ENCODE results near the gene TXNDC11.

TXNDC11 gene

DNA sequence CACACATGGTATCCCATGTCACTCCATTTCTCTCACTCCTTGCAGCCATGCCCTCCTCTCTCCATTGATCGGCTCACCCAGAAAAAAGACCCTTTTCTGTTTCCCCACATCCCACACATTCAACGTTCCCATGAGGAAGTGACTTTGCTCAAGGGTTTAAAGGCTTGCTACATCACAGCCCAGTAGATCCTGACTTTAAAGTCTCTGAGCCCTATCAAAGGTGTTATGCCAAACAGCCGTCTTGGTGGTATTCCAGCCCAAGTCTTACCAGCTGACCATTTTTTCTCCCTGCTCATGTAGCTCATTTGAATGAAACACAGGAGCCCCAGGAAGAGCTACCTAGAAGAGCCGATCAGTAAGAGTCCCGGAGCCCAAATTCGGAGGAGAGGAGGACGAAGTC, 7.4 kb upstream of the TXNDC11 start:
- no peak for DNase-seq (ENCODE audit: low spot score)

DNA sequence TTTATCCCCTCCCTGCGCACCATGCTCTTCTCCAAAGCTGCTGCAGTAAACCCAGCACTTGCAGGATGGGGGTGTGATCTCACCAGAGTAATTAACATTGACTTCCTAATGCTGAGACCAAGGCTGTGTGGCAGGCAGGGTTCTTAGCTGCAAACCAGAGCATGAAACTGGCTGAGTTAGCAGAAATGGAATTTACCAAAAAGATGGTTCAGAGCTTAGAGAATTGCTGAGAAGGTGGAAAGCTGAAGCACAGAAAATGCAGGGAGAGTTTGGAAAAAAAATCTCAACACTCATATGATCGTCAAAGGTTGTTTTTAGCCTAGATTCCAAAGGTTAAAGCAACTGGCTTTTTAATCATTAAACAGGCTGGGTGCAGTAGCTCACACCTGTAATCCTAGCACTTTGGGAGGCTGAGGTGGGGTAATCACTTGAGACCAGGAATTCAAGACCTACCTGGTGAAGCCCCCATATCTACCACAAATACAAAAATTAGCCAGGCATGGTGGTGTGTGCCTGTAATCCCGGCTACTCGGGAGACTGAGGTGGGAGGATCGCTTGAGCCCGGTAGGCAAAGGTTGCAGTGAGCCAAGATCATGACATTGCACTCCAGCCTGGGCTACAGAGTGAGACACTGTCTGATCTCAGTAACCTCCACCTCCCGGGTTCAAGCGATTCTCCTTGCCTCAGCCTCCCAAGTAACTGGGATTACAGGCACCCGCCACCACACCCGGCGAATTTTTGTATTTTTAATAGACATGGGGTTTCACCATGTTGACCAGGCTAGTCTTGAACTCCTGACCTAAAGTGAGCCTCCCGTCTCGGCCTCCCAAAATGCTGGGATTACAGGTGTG, 6.0 kb upstream of the TXNDC11 start:
- no peak for DNase-seq (ENCODE audit: low spot score)

DNA sequence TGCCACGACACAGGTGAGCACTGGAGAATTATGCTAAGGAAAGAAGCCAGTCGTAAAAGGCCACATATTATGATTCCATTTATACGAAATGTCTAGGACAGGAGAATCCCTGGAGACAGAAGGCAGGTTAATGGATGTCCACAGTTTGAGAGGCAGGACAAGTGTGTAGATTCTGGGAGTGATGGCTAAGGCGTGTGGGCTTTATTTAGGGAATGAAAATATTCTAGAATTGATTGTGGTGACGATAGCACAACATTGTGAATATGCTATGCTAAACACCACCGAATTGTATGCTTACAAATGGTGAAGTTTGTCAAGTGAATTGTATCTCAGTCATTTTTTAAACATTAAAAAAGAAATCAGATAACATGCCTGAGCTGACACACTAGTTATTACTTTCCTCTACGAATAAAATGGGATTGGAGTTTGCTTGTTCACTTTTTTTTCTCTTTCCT, 5.3 kb upstream of the TXNDC11 start:
- no peak for DNase-seq (ENCODE audit: low spot score)

DNA sequence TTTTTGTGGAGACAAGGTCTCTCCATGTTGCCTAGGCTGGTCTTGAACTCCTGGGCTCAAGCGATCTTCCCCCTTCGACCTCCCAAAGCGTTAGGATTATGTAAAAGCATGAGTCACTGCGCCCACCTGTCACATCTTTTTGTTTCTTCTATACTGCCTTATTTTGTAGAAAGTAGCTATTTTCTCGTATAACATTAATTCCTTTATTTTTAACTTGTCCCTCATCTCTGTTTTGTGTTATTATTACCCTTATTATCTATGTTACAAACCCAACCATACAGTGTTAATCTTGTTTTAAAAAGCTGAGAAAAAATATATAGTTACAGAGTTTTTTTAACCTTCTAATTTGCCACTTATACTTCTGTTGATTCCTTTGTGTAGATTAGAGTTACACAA, 1.4 kb upstream of the TXNDC11 start:
- DNase-seq (ENCODE audit: low spot score) = no peak

DNA sequence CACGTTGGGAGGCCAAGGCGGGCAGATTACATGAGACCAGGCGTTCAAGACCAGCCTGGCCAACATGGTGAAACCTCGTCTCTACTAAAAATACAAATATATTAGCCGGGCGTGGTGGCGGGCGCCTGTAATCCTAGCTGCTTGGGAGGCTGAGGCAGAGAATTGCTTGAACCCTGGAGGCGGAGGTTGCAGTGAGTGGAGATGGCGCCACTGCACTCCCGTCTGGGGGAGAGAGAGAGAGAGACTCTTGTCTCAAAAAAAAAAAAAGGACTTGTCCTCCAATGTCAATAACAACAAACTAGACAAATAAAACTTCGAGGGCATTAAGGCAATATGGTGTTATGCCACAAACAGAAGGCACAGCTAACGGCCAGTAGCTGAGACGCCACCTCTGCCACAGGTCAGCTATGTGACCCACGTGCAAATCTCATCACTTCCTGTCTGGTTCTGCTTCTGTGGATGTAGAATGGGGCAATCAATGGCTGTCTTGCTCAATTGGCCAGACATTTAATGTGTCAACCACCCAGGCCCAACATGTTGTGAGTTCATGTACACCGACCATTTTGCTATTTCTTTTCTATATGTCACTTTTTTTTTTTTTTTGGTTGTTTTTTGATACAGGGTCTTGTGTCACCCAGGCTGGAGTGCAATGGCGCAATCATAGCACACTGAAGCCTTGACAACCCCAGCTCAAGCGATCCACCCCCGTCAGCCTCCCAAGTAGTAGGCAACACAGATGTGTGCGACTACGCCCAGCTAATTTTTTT, 834 bp upstream of the TXNDC11 start:
- peak; percentile 35 for DNase-seq (ENCODE audit: low spot score)

DNA sequence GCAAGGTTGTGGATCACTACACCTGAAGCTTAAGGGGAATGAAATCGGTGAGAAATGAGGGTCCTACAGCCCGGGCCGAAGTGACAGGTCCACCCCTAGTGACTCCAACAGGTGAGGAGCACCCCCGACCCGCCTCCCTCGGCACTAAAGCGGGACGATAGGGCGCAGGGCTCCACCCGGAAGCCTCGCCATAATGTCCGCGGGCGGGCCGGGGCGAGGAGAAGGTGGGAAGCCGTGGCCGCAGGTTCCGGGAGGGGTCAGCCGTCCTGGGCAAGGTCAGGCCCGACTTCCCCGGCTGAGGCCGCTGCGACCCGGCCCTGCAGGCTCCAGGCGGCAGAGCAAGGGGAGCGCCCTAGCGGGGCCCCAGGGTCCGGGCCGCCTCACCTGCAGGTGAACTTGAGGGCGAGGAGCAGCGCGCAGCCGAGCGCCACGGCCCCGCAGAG, 543 bp downstream of the TXNDC11 start:
- peak; percentile 29 for DNase-seq (ENCODE audit: low spot score)

DNA sequence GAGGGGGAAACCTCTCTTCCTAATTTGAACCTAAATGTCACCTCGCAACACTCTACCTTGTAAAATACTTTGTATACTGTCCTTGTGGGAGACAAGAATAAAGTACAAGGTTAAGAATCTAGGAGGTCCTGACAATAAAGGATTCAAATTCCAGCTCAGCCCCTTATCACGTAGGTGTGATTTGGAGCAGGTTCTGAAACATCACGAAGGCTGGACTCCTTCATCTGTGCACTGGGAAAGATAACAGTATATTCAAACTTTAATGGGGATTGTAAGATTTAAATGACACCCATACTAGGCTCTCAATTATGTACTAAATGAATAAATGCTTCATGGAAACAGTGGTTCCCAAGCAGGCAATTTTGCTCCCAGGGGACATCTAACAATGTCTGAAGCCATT, 2.1 kb downstream of the TXNDC11 start:
- no peak for DNase-seq (ENCODE audit: low spot score)

DNA sequence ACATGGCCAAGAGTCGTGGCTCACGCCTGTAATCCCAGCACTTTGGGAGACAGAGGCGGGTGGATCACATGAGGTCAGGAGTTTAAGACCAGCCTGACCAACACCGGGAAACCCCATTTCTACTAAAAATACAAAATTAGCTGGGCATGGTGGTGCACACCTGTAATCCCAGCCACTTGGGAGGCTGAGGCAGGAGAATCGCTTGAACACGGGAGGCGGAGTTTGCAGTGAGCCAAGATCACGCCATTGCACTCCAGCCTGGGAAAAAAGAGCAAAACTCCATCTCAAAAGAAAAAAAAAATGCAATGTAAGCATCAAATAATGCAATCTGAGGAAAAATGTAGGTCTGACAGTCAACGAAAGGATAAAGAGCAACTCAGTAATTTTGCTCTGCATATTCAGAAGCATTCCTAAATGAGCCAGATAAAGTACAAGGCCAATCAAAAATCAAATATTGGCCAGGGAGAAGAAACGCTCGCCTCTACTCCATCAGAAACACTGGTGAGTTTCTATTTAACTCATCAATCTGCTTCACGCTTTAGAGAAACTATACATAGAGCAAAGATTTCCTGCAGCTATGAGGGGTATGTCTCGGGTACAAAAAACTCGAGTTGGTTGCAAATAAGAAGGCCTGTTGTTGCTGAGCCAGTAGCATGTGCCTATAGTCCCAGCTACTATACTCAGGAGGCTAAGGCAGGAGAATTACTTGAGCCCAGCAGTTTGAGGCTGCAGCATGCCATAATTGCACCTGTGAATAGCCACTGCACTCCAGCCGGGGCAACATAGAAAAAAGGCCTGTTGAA, 3.7 kb downstream of the TXNDC11 start:
- no peak for DNase-seq (ENCODE audit: low spot score)

DNA sequence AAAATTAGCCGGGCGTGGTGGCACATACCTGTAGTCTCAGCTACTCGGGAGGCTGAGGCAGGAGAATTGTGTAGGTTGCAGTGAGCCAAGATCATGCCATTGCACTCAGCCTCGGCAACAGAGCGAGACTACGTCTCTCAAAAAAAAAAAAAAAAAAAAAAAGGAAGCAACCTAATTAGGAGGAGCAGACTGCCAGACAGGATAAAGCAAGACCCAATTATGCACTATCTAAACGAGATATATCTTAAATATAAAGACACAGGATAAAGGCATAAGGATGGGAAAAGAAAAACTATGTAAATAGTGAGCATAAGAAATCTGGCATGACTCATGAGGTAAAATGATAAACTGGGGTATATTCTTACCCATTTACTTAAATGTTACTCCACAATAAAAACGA, 4.9 kb downstream of the TXNDC11 start:
- no peak for DNase-seq (ENCODE audit: low spot score)

DNA sequence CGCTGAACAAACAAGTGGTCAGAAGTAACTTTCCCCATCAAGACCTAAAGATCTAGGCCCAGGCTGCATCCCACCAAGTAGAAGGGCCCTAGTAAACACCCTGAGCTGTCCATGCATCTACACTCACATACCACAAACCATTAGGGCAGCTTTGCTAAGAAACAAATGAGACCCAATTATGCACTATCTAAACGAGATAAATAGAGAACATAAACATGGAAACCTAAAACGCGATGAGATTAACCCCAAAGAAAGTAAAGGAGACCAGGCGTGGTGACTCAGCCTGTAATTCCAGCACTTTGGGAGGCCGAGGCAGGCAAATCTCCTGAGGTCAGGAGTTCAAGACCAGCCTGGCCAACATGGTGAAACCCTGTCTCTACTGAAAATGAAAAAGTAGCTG, 5.8 kb downstream of the TXNDC11 start:
- no peak for DNase-seq (ENCODE audit: low spot score)

DNA sequence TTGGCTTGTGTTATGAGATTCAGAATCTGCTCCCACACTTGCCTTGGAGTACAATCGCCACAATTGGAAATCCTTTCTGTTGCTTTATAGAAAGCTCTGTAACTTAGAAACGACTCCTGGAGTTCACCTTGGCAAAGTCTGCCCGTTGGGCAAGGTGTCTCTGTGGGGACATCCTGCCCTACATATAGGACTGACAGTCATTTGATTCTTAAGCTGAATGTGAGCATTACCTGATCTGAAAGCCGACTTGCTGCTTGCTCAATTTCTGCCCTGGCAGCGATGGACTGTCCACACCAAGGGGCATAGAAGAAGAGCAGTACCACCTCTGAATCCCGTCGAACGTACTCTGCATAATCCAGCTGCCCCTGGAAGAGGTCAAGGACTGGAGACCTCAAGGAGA, 6.9 kb downstream of the TXNDC11 start:
- DNase-seq (ENCODE audit: low spot score) = no peak

DNA sequence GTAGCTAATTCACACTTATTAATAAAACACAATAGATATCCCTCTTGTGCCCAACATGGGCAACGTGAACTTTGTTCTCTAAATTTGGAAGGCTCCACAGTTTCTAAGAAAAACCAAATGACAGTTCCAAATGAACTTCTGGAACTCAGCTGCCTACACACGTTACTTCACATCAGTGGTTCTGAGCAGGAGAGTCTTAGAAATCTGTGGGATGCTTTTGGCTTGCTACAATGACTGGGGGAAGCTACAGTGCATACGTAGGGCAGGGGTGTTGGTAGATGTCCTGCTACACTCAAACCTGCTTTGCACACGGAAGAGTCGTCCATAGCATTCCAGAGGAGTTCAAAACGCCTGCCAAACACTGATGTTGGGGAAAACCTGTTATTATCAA, 8.0 kb downstream of the TXNDC11 start:
- no peak for DNase-seq (ENCODE audit: low spot score)

DNA sequence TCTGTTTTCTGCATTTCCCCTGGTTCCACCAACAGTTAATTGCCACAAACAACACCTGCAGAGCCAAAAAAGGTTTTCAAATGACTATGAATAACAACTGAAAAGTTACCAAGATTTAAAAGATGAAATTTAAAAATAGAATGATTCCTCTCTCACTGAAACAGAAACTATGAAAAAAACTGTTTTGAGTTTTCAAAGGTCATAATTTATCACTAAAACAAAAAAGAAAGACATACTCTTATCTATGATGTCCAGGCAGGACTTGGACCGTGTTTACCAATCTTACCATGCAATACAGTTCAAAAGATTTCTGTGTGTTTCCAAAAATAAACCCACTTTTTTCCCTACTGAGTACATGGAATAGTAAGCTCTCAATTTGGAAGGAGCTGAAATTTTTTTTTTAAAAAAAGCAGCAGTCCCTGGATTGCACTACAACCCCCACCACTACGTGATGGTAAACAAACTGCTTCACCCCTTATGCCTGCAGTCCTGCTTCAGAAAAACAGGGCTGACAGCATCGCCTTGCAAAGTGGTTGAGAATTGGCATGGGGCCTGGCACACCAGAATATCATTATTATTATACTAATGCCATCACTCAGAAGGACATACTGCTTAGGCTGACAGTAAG, 8.5 kb downstream of the TXNDC11 start:
- DNase-seq (ENCODE audit: low spot score) = no peak

DNA sequence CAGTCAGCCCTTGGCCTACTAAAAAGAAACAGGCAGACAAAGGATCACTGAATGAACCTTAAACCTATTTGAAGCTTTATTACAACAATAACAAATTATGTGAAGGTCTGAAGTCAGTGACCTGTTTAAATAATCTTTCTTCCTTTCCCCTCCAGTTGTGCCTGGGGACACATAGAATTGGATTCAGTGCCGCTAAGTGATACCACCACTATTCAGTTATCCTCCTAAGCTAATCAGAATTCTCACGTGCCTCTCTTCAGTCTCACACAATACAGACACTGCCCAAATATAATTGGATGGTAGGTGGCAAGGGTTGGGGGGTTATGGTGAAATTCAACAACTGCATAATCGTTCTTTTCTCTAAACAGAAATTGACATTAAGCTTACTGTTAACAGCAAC, 11.4 kb downstream of the TXNDC11 start:
- no peak for DNase-seq (ENCODE audit: low spot score)

DNA sequence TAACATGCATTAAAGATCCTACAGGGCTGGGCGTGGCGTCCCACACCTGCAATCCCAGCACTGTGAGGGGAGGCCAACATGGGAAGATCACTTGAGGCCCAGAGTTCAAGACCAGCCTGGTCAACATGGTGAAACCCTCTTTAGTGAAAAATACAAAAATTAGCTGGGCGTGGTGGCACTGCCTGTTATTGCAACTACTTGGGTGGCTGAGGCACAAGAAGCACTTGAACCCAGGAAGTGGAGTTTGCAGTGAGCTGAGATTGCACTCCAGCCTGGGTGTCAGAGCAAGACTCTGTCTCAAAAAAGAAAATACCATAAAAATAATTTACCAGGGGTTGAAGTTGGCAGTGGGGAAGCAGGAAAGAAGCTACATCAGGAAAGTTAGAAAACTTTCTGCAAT, 12.9 kb downstream of the TXNDC11 start:
- DNase-seq (ENCODE audit: low spot score) = no peak

DNA sequence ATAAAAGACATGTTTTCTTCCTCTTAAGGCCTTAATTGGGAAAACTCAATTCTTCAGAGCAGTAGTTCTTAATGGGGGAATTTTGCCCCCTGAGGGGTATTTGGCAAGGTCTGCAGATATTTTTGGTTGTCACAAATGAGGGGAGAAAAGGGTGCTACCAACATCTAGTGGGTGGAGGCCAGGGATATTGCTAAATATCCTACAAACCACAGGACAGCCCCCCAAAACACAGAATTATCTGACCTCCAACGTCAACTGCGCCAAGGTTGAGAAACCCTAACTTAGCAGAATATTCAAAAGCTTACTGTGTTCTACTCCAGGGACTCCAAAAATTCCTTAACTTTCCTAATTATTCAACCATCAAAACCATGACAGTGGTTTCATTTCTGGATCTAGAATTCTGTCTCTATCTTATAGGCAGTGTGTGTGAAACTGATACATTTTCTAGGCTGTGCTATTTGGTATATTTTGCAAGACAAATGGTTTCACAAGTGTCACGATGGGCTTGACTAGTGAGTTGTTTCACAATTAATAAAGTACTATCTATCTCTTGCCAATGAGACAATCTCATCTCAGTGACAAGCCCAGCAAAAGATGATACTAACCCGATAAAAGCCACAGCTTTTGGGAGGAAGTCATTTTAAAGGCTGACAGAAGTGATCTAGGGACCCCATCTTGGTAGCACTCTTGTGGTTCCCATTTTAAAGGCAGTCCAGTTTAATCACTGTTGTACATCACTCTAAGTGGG, 14.7 kb downstream of the TXNDC11 start:
- no peak for DNase-seq (ENCODE audit: low spot score)

DNA sequence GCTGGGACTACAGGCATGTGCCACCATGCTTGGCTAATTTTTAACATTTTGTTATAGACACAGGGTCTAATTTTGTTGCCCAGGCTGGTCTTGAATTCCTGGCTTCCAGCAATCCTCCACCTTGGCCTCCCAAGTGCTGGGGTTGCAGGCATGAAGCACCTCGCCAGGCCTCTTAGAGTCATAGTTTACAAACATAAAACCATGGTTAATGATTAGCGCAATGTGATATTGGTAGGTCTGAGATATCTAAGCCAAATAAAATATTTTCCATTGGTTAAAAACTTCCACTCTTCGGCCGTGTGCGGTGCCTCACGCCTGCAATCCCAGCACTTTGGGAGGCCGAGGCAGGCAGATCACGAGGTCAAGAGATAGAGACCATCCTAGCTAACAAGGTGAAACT, 16.6 kb downstream of the TXNDC11 start:
- no peak for DNase-seq (ENCODE audit: low spot score)

DNA sequence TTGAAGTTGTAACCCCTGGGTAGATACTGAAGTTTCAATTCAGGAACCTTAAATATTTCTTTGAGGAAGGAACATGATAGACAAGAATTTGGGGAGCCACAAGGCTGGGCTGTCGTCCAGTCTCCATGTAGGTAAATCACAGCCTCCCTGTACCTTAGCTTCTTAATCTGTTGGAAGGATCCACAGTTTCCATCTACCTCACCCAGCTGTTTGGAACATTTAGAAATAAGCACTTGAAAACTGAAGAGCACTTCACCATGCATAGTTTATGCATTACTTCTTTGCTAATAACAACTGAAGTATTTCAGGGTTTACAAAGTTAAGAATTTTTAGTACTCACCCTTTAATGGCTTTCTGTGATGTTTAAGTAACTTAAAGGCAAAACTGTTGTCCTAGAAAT, 17.2 kb downstream of the TXNDC11 start:
- no peak for DNase-seq (ENCODE audit: low spot score)

DNA sequence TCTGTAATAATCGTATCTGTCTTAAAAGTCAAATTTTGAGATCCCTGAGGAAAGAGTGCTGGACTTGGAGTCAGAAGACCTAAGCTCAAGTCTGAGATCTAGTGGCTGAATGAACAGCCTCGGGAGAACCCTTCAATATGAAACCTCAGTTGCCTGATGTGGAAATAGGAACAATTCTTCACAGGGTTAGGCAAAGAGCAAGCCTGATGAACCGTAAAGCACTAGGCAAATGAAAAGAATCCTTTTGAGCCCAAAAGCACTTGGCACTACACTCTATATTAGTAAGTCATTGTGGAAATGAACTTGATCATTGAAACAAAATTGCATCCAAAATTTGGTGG, 20.2 kb downstream of the TXNDC11 start:
- DNase-seq (ENCODE audit: low spot score) = no peak

DNA sequence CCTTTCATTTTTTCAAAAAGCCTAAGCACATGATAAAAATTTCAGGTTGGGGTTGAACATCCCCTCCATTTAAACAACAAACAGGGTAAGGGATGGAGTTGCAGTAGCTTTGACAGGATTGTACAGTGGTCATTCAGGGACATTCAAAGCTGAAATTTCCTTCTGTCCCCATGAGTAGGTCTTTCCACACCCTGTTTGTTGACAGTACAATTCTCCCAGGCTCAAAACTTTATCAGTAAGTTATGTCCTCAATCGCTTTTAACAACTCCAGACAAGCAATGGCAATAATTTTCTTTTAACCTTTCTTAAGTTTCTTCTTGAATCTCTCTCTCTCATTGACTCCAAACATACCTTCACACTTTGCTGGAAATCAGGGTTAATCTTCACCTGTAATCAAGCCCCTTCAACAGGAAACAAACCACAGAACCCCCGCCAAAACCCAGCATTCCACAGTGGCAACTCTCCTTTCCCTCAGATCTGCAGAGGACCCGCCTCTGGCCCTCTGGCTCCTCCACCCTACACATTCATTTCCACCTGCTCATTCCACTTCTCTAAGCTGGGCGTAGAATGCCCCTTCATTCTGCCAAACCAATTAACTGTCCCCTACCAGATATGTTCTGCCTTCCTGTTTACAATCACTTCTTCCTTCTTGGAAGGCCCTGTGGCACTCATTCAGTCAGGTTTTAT, 20.7 kb downstream of the TXNDC11 start:
- no peak for DNase-seq (ENCODE audit: low spot score)

DNA sequence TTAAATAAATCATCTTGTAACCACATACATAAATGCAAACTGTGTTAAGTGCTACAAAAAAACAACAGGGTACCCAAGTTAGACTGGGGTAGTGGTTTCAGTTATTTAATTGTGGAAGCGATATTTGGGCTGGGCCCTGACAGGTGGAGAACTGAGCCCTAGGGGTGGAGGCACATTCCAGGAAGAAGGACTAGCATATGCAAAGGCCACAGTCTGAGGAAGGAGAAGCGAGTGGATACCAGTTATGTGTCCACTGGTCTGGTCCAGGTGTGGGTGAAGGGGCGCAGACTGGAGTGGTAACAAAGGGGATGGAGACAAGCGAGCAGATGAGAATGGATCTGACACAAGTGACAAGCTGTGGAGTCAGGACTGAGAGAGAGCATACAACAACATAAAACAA, 22.9 kb downstream of the TXNDC11 start:
- DNase-seq (ENCODE audit: low spot score) = no peak
